Peyer's patch (tissue), 4 donors: ENCODE data around the gene ARHGAP28. TPM values are rescaled to one million over a fixed set of nuclear protein-coding genes. Genes with fewer than 3 reads are reported as not detected.

ENCODE experiments used
- DNase-seq, 3 donors: peaks; one replicate each; pipeline ENCODE4 v3.0.0-alpha.2; 2017 to 2019
- H3K27ac ChIP-seq, 4 donors: fragments of 200-600 bp; sonication (generic); one replicate each; pipeline ENCODE4 v1.5.1; 2016 to 2019
- H3K27me3 ChIP-seq, 2 donors: fragments of 200-600 bp; sonication (generic); one replicate each; pipeline ENCODE4 v1.5.1; 2019
- H3K36me3 ChIP-seq, 3 donors: fragments of 200-600 bp; sonication (generic); one replicate each; pipeline ENCODE4 v1.5.1; 2016 to 2019
- H3K4me1 ChIP-seq, 4 donors: fragments of 200-600 bp; sonication (generic); one replicate each; pipeline ENCODE4 v1.5.1; 2016 to 2019
- H3K4me3 ChIP-seq, 4 donors: fragments of 200-600 bp; sonication (generic); 1 replicate in 3 of 4; 2 replicates in 1 of 4; pipeline ENCODE4 v1.5.1; 2016 to 2019; ENCODE audit warnings: mild to moderate bottlenecking in 1 of 4
- H3K9me3 ChIP-seq, 4 donors: fragments of 200-600 bp; sonication (generic); one replicate each; pipeline ENCODE4 v1.5.1; 2016 to 2019; ENCODE audit warnings: mild to moderate bottlenecking in 1 of 4
- POLR2A ChIP-seq, 2 donors: fragments of 450-650 bp; IDR thresholded peaks; one replicate each; pipeline ENCODE4 v1.5.1; 2017; ENCODE audit warnings: antibody characterized with exemption in 2 of 2, mild to moderate bottlenecking in 2 of 2, moderate library complexity in 2 of 2
- total RNA-seq, 4 donors: library from RNA; depleted of rRNA; stranded (reverse); fragments of >200 nt; gene quantifications; one replicate each; pipeline ENCODE4 v1.1.0, GENCODE V29; 2016
- TF ChIP-seq, protein P1 (sequence below), 6 experiments: fragments of 450-650 bp in 4 of 6; fragments of 200-600 bp in 2 of 6; sonication (generic) in 1 of 6; IDR thresholded peaks; one replicate each; pipeline ENCODE4 v1.5.1; 2017 to 2019; ENCODE audit warnings: antibody characterized with exemption in 6 of 6, mild to moderate bottlenecking in 3 of 6, moderate library complexity in 1 of 6

Gene ARHGAP28
- total RNA-seq, 4 donors from 2014 or later: 1.0 to 35.5 (median 3.3) TPM

- H3K4me1 ChIP-seq: no peaks in the 10 kb centered on the region
- TF ChIP-seq POLR2A (IDR thresholded peaks at IDR 0.05): no peak
- no peaks in the 10 kb centered on the region for H3K27me3 ChIP-seq
- DNase-seq: no peak
- no peaks in the 10 kb centered on the region for H3K9me3 ChIP-seq
- H3K36me3 ChIP-seq: no peaks in the 10 kb centered on the region
- H3K4me3 ChIP-seq: no peak overlapping the region
- no peak overlapping the region for H3K27ac ChIP-seq
Measured at GRCh38 chr18:6743999-6744398, 14.5 kb downstream of the ARHGAP28 start.

DNA sequence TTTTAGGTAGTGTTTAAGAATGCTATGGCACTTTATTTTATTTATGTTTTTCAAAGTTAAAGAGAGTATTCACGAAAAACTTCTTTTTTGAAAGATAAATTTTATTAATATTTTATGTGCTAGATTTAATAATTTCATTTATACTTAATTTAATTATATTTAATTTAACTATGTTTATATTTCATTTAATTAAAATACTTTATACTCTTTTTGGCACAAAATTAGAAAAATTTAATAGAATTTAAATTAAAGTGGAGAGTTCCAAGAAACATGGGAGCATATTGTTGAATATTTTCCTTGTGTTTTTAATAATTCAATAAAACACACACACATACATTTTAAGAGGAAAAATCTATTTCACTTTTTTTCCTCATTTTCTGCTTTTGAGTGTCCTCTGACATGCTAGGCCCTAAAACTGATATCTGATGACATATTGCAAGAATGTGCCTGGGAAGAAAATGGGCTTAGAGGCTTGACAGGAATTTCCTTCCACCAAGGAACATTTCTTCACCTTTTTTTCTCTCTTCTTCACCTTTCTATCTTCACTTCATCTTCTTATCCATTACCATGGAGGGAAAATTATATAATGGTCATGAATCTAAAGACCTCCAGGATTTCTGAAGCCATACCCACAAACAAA is 15.4 kb downstream of the ARHGAP28 start:
- no peaks in the 10 kb centered on the region for H3K27me3 ChIP-seq
- TF ChIP-seq, protein P1, sequence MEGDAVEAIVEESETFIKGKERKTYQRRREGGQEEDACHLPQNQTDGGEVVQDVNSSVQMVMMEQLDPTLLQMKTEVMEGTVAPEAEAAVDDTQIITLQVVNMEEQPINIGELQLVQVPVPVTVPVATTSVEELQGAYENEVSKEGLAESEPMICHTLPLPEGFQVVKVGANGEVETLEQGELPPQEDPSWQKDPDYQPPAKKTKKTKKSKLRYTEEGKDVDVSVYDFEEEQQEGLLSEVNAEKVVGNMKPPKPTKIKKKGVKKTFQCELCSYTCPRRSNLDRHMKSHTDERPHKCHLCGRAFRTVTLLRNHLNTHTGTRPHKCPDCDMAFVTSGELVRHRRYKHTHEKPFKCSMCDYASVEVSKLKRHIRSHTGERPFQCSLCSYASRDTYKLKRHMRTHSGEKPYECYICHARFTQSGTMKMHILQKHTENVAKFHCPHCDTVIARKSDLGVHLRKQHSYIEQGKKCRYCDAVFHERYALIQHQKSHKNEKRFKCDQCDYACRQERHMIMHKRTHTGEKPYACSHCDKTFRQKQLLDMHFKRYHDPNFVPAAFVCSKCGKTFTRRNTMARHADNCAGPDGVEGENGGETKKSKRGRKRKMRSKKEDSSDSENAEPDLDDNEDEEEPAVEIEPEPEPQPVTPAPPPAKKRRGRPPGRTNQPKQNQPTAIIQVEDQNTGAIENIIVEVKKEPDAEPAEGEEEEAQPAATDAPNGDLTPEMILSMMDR (IDR thresholded peaks at IDR 0.05): no peak
- no peak for TF ChIP-seq POLR2A (IDR thresholded peaks at IDR 0.05)
- H3K27ac ChIP-seq: no peak overlapping the region
- no peaks in the 10 kb centered on the region for H3K36me3 ChIP-seq
- no peaks in the 10 kb centered on the region for H3K4me1 ChIP-seq
- no peak for DNase-seq
- no peaks in the 10 kb centered on the region for H3K9me3 ChIP-seq
- H3K4me3 ChIP-seq: no peak overlapping the region

GRCh38 chr18:6745504-6746031 is 16.1 kb downstream of the ARHGAP28 start:
- Histone ChIP-seq H3K4me3 (no peak overlapping the region), H3K9me3 (no peaks in the 10 kb centered on the region), H3K27ac (no peak overlapping the region), H3K27me3 (no peaks in the 10 kb centered on the region), H3K4me1 (no peaks in the 10 kb centered on the region), H3K36me3 (no peaks in the 10 kb centered on the region)
- no peak for DNase-seq
- TF ChIP-seq POLR2A (IDR thresholded peaks at IDR 0.05): no peak
- TF ChIP-seq, protein P1 (IDR thresholded peaks at IDR 0.05): no peak

DNA sequence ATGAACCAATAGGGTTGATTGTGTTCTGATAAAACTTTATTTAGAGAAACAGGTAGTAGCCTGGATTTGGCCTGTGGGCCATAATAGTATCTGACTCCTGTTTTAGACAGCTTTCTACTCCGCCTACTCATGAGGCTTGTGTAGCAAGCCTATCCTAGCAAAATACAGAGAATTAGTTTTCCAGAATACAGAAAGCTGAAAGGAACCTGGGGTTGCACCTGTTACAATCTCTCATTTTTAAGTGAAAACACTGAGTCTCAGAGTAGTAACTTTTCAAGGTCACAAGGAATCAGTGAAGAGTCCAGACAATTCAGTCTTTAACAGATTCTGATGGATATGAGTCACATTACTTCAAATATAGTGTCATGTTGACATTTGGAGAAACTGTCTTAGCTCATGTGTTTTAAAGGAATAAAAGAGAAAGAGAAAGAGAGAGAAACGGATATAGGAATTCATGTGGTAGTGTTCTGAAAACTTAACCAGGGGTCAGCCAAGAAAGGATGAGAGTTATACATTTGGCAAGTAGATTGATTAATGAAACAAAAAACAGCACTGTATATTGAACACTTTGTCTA is 17.0 kb downstream of the ARHGAP28 start:
- Histone ChIP-seq H3K27me3 (no peaks in the 10 kb centered on the region), H3K4me1 (no peaks in the 10 kb centered on the region), H3K36me3 (no peaks in the 10 kb centered on the region), H3K27ac (no peak overlapping the region), H3K4me3 (no peak overlapping the region), H3K9me3 (no peaks in the 10 kb centered on the region)
- DNase-seq: no peak
- TF ChIP-seq, protein P1 (IDR thresholded peaks at IDR 0.05): no peak
- no peak for TF ChIP-seq POLR2A (IDR thresholded peaks at IDR 0.05)

- Histone ChIP-seq H3K36me3 (no peaks in the 10 kb centered on the region), H3K9me3 (no peaks in the 10 kb centered on the region), H3K4me3 (no peak overlapping the region), H3K27me3 (no peaks in the 10 kb centered on the region), H3K4me1 (no peaks in the 10 kb centered on the region), H3K27ac (peak overlapping the region in 1 of 4 donors; percentile 16)
- no peak for DNase-seq
- TF ChIP-seq, protein P1 (IDR thresholded peaks at IDR 0.05): no peak
- TF ChIP-seq POLR2A (IDR thresholded peaks at IDR 0.05): no peak
Measured at GRCh38 chr18:6747646-6748045, 18.1 kb downstream of the ARHGAP28 start.

DNA sequence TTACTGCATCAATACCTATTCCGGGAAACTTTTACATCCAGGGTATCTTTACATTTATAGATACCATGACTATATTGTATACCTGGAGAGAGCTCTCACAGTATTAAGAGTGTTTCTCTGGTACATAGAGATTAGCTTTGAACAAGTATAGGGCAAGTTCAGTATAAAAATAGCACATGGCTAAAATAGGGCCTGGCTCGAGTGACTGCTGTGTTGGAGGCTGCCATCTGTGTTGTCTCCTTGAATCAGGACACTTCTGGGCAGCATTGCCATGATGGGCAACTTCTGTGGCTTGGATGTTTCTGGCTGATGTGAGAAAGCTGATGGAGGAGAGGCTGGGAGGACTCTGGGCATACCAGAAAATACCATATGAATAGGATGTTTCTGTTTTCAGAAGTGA is 18.7 kb downstream of the ARHGAP28 start:
- Histone ChIP-seq H3K4me1 (no peaks in the 10 kb centered on the region), H3K36me3 (no peaks in the 10 kb centered on the region), H3K4me3 (no peak overlapping the region), H3K27me3 (no peaks in the 10 kb centered on the region), H3K9me3 (no peaks in the 10 kb centered on the region), H3K27ac (peak overlapping the region in 1 of 4 donors; percentile 16)
- DNase-seq: no peak
- TF ChIP-seq, protein P1 (IDR thresholded peaks at IDR 0.05): no peak
